ENCODE data around the gene COLEC12. TPM values are rescaled to one million over a fixed set of nuclear protein-coding genes. Genes with fewer than 3 reads are reported as not detected.

Gene COLEC12
- total RNA-seq, 6 experiments from 2014 or later = 0.05 to 0.21 (median 0.15) TPM; not detected in 1

DNA sequence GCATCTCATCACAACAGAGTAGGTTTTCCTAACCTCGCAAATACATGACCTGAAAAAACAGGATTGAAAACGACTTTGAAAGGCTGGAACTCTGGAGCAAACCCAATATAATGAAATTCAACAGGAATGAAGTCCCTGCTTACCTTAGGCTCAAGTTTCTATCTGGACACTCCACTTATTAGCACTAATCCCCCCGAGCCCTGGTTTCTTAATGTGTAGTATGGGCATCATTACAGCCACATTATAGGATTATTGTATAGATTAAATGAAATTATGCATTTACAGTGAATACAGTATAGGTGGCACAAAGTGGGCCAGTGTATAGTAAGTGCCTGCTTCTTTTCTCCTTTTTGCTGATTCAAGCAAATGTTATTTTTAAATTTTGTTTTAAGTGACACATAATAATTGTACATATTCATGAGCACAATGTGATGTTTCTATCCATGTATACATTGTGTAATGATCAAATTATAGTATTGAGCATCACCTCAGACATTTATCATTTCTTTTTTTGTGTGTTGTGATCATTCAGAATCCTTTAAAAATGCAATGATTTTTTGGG lies 118.0 kb downstream of the COLEC12 start:
- peaks cover 32% of the 10 kb centered on the region for H3K27me3 Mint-ChIP-seq (ENCODE audit: insufficient read depth)
- H3K4me3 Mint-ChIP-seq = no peak overlapping the region
- peaks cover 12% of the 10 kb centered on the region for H3K9me3 Mint-ChIP-seq

GRCh38 chr18:379681-380330 lies 120.7 kb downstream of the COLEC12 start:
- H3K4me3 Mint-ChIP-seq = no peak overlapping the region
- no peak for DNase-seq
- H3K36me3 Mint-ChIP-seq (ENCODE audit: low read depth) = peaks cover 21% of the 10 kb centered on the region
- H3K27me3 Mint-ChIP-seq (ENCODE audit: insufficient read depth) = peaks cover 37% of the 10 kb centered on the region
- peaks cover 12% of the 10 kb centered on the region for H3K9me3 Mint-ChIP-seq
- peaks cover 8% of the 10 kb centered on the region for H3K4me1 Mint-ChIP-seq (ENCODE audit: low read depth)
- TF ChIP-seq, protein P1, sequence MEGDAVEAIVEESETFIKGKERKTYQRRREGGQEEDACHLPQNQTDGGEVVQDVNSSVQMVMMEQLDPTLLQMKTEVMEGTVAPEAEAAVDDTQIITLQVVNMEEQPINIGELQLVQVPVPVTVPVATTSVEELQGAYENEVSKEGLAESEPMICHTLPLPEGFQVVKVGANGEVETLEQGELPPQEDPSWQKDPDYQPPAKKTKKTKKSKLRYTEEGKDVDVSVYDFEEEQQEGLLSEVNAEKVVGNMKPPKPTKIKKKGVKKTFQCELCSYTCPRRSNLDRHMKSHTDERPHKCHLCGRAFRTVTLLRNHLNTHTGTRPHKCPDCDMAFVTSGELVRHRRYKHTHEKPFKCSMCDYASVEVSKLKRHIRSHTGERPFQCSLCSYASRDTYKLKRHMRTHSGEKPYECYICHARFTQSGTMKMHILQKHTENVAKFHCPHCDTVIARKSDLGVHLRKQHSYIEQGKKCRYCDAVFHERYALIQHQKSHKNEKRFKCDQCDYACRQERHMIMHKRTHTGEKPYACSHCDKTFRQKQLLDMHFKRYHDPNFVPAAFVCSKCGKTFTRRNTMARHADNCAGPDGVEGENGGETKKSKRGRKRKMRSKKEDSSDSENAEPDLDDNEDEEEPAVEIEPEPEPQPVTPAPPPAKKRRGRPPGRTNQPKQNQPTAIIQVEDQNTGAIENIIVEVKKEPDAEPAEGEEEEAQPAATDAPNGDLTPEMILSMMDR (IDR thresholded peaks at IDR 0.05) = no peak
- H3K27ac Mint-ChIP-seq = no peak overlapping the region

More for the DNA sequence above, 118.0 kb downstream of the COLEC12 start:
- no peak for DNase-seq
- H3K36me3 Mint-ChIP-seq (ENCODE audit: low read depth) = peaks cover 13% of the 10 kb centered on the region; the same call in 1 of the 2 replicates
- H3K27ac Mint-ChIP-seq = no peak overlapping the region
- TF ChIP-seq, protein P1 (IDR thresholded peaks at IDR 0.05) = no peak
- peaks cover 8% of the 10 kb centered on the region for H3K4me1 Mint-ChIP-seq (ENCODE audit: low read depth)

- peaks cover 8% of the 10 kb centered on the region; the same call in 1 of the 2 replicates for H3K36me3 Mint-ChIP-seq (ENCODE audit: low read depth)
- no peaks in the 10 kb centered on the region; the same call in 1 of the 2 replicates for H3K9me3 Mint-ChIP-seq
- DNase-seq = no peak
- peaks cover 2% of the 10 kb centered on the region for H3K4me1 Mint-ChIP-seq (ENCODE audit: low read depth)
- no peak overlapping the region for H3K27ac Mint-ChIP-seq
- TF ChIP-seq, protein P1 (IDR thresholded peaks at IDR 0.05) = no peak
- H3K4me3 Mint-ChIP-seq = no peak overlapping the region
- peaks cover 25% of the 10 kb centered on the region for H3K27me3 Mint-ChIP-seq (ENCODE audit: insufficient read depth)
Measured at GRCh38 chr18:378079-378478, 122.4 kb downstream of the COLEC12 start.

GRCh38 chr18:377088-377487 lies 123.4 kb downstream of the COLEC12 start:
- Mint-ChIP-seq H3K9me3 (no peaks in the 10 kb centered on the region), H3K27ac (no peak overlapping the region), H3K36me3 (ENCODE audit: low read depth) (peaks cover 8% of the 10 kb centered on the region; the same call in 1 of the 2 replicates), H3K4me3 (no peak overlapping the region), H3K4me1 (ENCODE audit: low read depth) (no peaks in the 10 kb centered on the region; the same call in 1 of the 2 replicates), H3K27me3 (ENCODE audit: insufficient read depth) (peaks cover 25% of the 10 kb centered on the region)
- DNase-seq = no peak
- TF ChIP-seq, protein P1 (IDR thresholded peaks at IDR 0.05) = no peak

DNA sequence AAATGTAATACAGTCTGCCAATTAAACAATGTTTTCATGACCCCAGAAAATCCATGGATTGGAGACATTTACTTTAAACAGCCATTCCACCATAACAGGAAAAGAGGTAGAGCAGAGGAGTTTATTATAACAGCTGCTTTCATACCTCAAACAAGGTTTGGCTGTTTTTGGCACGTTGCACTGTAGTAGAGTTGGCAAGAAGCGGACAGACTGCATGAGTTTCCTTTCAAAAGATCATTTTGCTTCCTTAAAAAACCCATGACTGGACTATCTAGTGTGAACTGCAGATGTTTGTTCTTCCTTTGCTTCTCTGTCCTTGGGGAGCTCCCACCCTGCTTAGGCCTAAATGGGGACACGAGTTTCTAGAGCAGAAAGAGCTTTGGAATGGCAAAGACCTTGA lies 124.2 kb downstream of the COLEC12 start:
- TF ChIP-seq, protein P1 (IDR thresholded peaks at IDR 0.05) = no peak
- Mint-ChIP-seq H3K4me3 (no peak overlapping the region), H3K9me3 (no peaks in the 10 kb centered on the region), H3K27me3 (ENCODE audit: insufficient read depth) (peaks cover 25% of the 10 kb centered on the region), H3K36me3 (ENCODE audit: low read depth) (peaks cover 8% of the 10 kb centered on the region; the same call in 1 of the 2 replicates), H3K4me1 (ENCODE audit: low read depth) (peaks cover 7% of the 10 kb centered on the region), H3K27ac (no peak overlapping the region)
- no peak for DNase-seq
